Rectal smooth muscle tissue (tissue), 1 donor: ENCODE data around the gene DRICH1.
"Not testable (repeated sequence)": the region's sequence is repeated elsewhere in the genome, so short reads cannot be mapped to it uniquely, and the experiment has no call there.

Source experiments
- H3K27ac ChIP-seq: one replicate; pipeline ENCODE4 v1.7.0; 2013; ENCODE audit warnings: low read depth, low read length, inconsistent platforms
- H3K27me3 ChIP-seq: one replicate; pipeline ENCODE4 v1.7.0; 2013; ENCODE audit warnings: low read length; ENCODE audit not compliant: control insufficient read depth, insufficient read depth
- H3K36me3 ChIP-seq: one replicate; pipeline ENCODE4 v1.7.0; 2013; ENCODE audit warnings: low read length; ENCODE audit not compliant: control insufficient read depth, insufficient read depth
- H3K4me1 ChIP-seq: one replicate; pipeline ENCODE4 v1.7.0; 2013; ENCODE audit warnings: low read length; ENCODE audit not compliant: control insufficient read depth, insufficient read depth
- H3K4me3 ChIP-seq: one replicate; pipeline ENCODE4 v1.7.0; 2013; ENCODE audit warnings: low read length
- H3K9ac ChIP-seq: one replicate; pipeline ENCODE4 v1.7.0; 2013; ENCODE audit warnings: low read length

Gene DRICH1

DNA sequence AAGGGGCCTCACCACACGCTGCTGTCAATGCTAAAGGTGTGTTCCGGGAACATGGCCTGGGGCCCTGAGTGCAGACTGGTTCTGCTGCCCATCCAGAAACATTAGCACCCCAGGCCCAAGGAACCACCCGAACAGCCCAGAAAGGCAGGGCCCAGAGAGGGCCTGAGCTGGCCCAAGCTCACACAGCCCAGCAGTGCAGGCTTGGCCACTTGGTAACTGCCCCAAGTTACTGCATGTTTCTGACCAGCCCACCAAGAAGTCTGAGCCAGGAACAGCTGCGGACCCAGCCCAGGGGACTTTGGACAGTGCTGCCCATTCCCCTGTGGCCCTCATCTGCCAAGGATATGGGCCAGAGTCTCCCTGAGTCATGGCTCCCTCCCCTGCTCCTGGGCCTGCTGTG is 39.3 kb upstream of the DRICH1 start:
- not testable (repeated sequence) for H3K4me3 ChIP-seq, H3K27me3 ChIP-seq, H3K36me3 ChIP-seq, H3K27ac ChIP-seq, H3K9ac ChIP-seq, H3K4me1 ChIP-seq

DNA sequence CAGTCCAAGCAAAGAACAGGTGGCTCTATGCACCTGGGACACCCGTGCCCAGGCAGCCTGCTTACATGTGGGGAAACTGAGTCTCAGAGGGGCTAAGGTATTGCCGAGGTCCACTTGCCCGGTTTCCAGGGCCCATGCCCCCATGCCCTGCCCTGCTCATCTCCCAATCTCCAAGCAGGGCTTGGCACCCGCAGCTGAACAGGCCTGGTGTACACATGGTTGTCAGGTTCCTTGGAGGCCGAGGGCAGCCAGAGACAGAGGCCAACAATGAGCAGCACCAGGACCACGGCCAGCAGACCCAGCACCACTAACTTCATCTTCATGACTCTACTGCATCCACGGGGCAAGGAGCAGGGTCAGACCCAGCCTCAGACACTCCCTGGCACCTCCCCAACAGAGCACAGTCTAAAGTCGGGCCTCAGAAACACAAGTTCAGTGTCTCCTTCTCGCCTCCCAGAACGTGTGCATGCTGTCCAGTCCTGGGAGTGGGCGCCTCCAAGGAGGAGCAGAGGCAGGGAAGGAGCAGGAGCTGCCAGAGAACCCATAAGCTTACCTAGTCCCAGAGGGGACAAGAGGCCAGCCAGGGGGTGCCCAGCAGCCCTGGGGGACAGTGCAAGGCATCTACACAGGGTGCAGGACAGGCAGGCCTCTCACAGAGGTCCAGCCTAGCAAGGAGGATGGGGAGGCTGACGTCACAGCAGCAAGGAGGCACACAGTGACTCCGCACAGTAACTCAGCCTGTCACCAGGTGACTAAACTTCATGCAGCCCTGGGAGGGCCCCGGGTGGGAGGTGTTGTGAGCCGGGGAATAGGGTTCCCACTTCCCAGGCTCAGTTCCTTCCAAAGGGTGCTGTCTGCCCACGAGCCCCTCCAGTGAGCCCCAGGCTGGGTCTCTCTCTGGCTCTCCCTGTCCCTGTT is 38.5 kb upstream of the DRICH1 start:
- no peak overlapping the region for H3K4me3 ChIP-seq
- H3K4me1 ChIP-seq, result no peaks in the 10 kb centered on the region
- peaks cover 3% of the 10 kb centered on the region for H3K36me3 ChIP-seq
- no peak overlapping the region for H3K27ac ChIP-seq
- no peaks in the 10 kb centered on the region for H3K27me3 ChIP-seq
- H3K9ac ChIP-seq, result no peak overlapping the region

DNA sequence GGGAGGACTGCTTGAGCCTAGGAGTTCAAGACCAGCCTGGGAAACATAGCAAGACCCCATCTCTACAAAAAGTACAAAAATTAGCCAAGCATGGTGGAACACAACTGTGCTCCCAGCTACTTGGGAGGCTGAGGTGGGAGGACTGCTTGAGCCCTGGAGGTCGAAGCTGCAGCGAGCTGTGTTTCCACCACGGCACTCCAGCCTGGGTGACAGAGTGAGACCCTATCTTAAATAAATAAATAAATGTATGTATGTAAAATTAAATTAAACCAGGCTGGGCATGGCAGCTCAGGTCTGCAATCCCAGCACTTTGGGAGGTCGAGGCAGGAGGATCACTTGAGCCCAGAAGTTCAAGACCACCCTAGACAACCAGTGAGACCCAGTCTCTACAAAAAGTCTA is 28.3 kb upstream of the DRICH1 start:
- not testable (repeated sequence) for H3K27me3 ChIP-seq, H3K27ac ChIP-seq, H3K4me1 ChIP-seq, H3K4me3 ChIP-seq, H3K36me3 ChIP-seq, H3K9ac ChIP-seq

DNA sequence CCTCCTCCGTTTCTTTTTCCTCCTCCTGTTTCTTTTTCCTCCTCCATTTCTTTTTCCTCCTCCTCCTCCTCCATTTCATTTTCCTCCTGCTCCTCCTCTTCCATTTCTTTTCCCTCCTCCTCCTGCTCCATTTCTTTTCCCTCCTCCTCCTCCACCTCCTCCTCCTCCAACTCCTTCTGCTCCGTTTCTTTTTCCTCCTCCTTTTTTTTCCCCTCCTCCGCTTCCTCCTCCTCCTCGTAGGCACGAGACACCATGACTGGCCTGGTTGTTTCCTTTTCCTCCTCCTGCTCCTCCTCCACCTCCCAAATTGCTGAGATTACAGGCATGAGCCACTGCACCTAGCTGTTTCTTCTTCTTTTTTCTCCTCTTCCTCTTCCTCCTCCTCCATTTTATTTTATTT is 25.6 kb upstream of the DRICH1 start:
- no peak overlapping the region for H3K9ac ChIP-seq
- no peak overlapping the region for H3K4me3 ChIP-seq
- H3K4me1 ChIP-seq, result no peaks in the 10 kb centered on the region
- H3K36me3 ChIP-seq, result peaks cover 8% of the 10 kb centered on the region
- no peaks in the 10 kb centered on the region for H3K27me3 ChIP-seq
- no peak overlapping the region for H3K27ac ChIP-seq

DNA sequence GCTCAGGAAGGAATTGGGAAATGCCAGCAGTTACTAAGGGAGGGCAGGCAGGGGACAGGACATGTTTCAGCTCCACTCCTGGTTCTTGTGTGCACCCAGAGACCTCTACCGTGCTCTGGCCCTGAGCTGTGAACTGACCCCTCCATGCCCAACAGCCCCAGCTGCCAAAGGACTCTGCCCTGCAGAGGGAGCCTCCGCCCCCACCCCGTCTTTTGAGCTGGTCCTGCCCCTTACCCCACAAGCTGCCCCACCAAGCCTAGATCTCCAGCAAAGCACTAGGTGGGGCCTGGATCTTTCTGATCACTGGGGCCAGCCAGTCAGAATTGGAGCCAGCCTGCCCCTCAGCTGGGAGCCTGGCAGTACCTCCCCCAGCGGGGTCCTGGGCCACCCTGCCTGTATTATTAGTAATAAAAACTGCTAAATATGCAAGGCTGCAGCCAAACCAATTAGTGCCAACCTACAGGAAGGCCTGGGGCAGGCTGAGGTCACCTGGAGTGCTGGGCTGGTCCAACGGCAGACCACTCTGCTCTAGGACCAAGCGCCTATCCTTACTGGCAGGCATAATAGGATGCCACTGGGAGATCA is 23.9 kb upstream of the DRICH1 start:
- peaks cover 4% of the 10 kb centered on the region for H3K36me3 ChIP-seq
- no peak overlapping the region for H3K27ac ChIP-seq
- H3K9ac ChIP-seq, result no peak overlapping the region
- no peak overlapping the region for H3K4me3 ChIP-seq
- no peaks in the 10 kb centered on the region for H3K4me1 ChIP-seq
- no peaks in the 10 kb centered on the region for H3K27me3 ChIP-seq

DNA sequence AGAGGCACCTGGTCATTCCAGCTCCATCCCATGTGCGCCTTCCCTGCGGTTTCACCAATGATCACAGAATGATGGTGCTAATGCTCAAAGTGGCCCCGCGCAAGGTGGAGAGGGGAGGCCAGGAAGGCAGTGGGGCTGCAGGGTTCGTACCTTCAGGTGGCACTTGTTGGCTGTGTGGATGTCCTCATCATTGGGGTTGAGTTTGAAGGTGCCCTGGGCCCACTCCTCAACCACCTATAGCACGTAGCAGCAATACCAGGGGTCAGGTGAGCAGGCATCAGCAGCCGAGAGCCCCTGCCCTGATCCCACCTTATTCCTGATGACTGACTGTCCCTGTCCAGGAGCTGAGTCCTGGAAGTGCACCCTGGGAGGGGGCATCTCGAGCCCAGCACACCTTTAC is 20.6 kb upstream of the DRICH1 start:
- H3K27ac ChIP-seq, result no peak overlapping the region
- H3K4me3 ChIP-seq, result no peak overlapping the region
- no peak overlapping the region for H3K9ac ChIP-seq
- H3K36me3 ChIP-seq, result peaks cover 4% of the 10 kb centered on the region
- no peaks in the 10 kb centered on the region for H3K27me3 ChIP-seq
- no peaks in the 10 kb centered on the region for H3K4me1 ChIP-seq

DNA sequence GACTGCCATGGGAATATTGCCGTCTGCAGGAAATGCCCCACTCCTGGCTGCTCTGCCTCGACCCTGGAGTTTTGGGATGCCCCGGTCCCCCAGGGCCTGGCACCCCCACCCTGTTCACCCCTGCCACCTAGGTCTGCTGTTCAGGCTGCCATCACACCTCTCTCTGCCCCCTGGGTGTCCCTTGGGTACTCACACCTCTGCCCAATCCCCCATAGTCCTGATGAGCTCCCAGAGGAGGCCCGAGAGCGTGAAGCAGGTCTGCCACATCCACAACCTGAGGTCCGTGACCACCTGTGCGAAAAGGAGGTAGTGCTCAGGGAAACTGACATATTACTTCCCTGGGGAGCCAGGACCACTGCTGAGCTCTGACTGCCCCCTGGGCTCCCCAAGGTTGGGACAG is 20.2 kb upstream of the DRICH1 start:
- H3K36me3 ChIP-seq, result peaks cover 4% of the 10 kb centered on the region
- H3K4me1 ChIP-seq, result no peaks in the 10 kb centered on the region
- H3K27ac ChIP-seq, result no peak overlapping the region
- H3K9ac ChIP-seq, result no peak overlapping the region
- no peaks in the 10 kb centered on the region for H3K27me3 ChIP-seq
- no peak overlapping the region for H3K4me3 ChIP-seq

DNA sequence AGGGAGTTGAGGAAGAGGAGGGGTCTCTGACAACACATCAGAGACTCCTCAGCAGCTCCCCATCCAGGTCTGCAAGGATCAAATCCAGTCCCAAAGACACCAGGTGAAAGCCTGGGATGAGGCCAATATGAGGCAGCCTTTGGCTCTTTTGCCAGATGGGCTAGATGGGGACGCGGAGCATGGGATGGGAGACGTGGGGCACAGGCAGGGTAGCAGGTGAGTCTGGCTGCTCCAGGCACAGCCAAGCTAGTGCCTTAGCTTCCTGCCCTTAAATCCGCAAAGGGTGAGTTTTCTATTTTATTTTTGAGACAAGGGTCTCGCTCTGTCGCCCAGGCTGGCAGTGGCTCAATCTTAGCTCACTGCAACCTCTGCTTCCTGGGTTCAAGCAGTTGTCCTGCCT is 19.6 kb upstream of the DRICH1 start:
- peaks cover 4% of the 10 kb centered on the region for H3K36me3 ChIP-seq
- H3K4me1 ChIP-seq, result no peaks in the 10 kb centered on the region
- H3K27ac ChIP-seq, result no peak overlapping the region
- no peak overlapping the region for H3K4me3 ChIP-seq
- no peaks in the 10 kb centered on the region for H3K27me3 ChIP-seq
- no peak overlapping the region for H3K9ac ChIP-seq

DNA sequence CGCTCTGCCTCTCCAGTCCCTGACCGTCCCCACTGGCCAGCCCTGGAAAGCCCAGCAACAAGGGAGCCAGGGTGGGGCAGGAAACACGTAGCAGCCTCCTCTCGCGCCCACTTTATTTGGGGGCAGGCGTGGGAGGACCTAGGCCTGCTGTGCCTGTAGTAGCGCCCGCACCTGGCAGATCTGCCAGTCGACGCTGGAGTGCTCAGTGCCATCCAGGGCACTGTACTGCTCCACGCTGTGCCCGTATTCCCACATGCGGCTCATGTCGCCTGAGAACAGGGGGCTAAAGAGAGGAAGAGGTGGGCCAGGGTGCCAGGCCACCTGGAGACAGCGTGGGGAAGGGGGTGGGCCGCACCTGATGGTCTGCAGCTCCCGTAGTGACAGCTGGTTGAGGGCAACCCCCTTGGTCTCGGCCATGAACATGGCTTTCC is 17.0 kb upstream of the DRICH1 start:
- Histone ChIP-seq H3K36me3 (peaks cover 4% of the 10 kb centered on the region), H3K9ac (no peak overlapping the region), H3K4me3 (no peak overlapping the region), H3K4me1 (no peaks in the 10 kb centered on the region), H3K27me3 (no peaks in the 10 kb centered on the region), H3K27ac (no peak overlapping the region)

DNA sequence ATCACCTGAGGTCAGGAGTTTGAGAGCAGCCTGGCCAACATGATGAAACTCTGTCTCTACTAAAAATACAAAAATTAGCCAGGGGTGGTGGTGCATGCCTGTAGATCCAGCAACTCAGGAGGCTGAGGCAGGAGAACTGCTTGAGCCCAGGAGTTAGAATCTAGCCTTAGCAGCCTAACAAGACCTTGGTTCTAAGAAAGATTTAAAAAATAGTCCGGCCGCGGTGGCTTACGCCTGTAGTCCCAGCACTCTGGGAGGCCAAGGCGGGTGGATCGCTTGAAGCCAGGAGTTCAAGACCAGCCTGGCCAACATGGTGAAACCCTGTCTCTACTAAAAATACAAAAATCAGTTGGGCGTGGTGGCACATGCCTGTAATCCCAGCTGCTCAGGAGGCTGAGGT is 14.4 kb upstream of the DRICH1 start:
- H3K36me3 ChIP-seq, H3K27ac ChIP-seq, H3K4me1 ChIP-seq, H3K9ac ChIP-seq, H3K4me3 ChIP-seq, H3K27me3 ChIP-seq: not testable (repeated sequence)

DNA sequence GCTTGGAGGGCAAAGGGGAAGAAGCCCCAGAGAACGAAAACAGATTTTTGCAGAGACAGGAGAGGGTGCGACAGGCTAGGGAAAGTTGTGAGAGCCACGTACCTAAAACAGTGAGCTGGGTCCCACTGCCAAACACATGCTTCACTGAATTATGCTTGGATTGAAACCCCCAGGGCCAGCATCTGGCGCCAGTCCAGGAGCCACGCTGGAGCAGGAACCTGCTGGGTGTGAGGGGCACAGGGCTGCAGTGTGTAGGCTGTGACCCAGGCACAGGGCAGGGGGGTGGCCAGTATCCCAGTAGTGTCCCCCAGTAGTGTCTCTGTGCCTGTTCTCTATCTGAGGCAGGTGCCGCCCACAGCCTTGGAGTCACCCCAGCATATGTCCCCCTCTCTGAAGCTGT is 8.1 kb upstream of the DRICH1 start:
- H3K4me3 ChIP-seq, H3K27me3 ChIP-seq: not testable (repeated sequence)

DNA sequence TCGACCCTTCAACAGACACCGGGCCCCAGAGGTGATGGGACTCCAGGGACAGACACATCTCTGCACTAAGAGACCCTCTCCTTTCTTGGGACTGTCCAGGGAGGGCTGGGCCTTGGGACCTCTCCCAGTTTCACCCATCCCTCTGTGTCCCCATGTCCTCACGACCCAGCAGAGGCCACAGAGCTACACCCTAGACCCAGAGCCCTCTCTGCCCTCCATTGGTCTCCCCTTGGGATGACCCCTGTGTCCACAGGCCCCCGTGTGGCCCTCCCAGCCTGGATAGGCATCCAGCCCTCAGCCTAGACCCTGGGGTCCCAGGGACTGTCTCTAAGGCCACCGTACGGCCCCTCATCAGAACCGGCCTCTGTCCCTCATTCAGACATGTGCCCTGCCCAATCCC is 7.5 kb upstream of the DRICH1 start:
- Histone ChIP-seq H3K27me3 (no peaks in the 10 kb centered on the region), H3K27ac (no peak overlapping the region)

More for the DNA sequence above, 8.1 kb upstream of the DRICH1 start:
- H3K9ac ChIP-seq, H3K36me3 ChIP-seq, H3K4me1 ChIP-seq, H3K27ac ChIP-seq: not testable (repeated sequence)

DNA sequence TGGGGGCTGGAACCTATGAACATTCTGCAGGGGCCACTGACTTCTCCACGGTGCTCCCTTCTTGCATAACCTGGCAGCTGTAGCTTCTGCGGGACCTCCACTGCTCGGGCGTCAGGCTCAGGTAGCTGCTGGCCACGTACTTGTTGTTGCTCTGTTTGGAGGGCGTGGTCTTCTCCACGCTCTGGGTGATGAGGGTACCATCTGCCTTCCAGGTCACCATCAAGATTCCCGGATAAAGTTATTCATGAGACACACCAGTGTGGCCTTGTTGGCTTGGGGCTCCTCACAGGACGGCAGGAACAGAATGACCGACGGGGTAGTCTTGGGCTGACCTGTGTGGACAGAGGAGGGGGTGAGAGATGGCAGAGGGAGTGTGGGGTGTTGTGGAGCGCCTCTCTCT is 6.5 kb upstream of the DRICH1 start:
- no peaks in the 10 kb centered on the region for H3K27me3 ChIP-seq

More for the DNA sequence above, 7.5 kb upstream of the DRICH1 start:
- Histone ChIP-seq H3K4me1 (no peaks in the 10 kb centered on the region), H3K4me3 (no peak overlapping the region), H3K36me3 (no peaks in the 10 kb centered on the region), H3K9ac (no peak overlapping the region)

More for the DNA sequence above, 6.5 kb upstream of the DRICH1 start:
- Histone ChIP-seq H3K4me3 (no peak overlapping the region), H3K4me1 (no peaks in the 10 kb centered on the region), H3K36me3 (no peaks in the 10 kb centered on the region), H3K9ac (no peak overlapping the region), H3K27ac (no peak overlapping the region)
